H1 (cell line): ENCODE data around the gene BCKDHA. TPM values are rescaled to one million over a fixed set of nuclear protein-coding genes. Genes with fewer than 3 reads are reported as not detected.
A peak's percentile ranks its signal among the peaks of the same experiment; 100 is the strongest.

Experiments used
- CTCF ChIA-PET: fragments of 300-600 bp; sonication (Branson Sonifier 250); formaldehyde crosslinking; loops from one replicate; lab custom pipeline; 2021; ENCODE audit not compliant: partially characterized antibody; lab: Charles Lee
- POLR2A ChIA-PET: fragments of 300-600 bp; sonication (Branson Sonifier 250); formaldehyde crosslinking; loops from one replicate; lab custom pipeline; 2021; ENCODE audit warnings: inconsistent platforms; ENCODE audit not compliant: partially characterized antibody; lab: Charles Lee
- DNase-seq, 2 experiments: peaks; one replicate each; pipeline versions ENCODE4 v3.0.0 to v3.0.0-alpha.2; 2010 to 2022; ENCODE audit warnings: low spot score in 2 of 2, low read depth in 1 of 2, mixed read lengths in 1 of 2
- FAIRE-seq: peaks from 2 replicates; lab custom pipeline; 2011; peaks lifted over from hg19 to GRCh38; lab: Jason Lieb, UNC
- H2AFZ ChIP-seq: 2 replicates; pipeline ENCODE4 v1.8.1; 2012; ENCODE audit warnings: low read length, inconsistent platforms
- H2AK5ac ChIP-seq: 2 replicates; pipeline ENCODE4 v1.6.1; 2013; ENCODE audit warnings: low read depth, low read length
- H2BK120ac ChIP-seq: replicated peaks from 2 replicates; pipeline ENCODE3; 2013; ENCODE audit warnings: low read depth, low read length, inconsistent platforms
- H2BK12ac ChIP-seq: 2 replicates; pipeline ENCODE4 v1.6.1; 2013; ENCODE audit warnings: low read depth, low read length
- H2BK15ac ChIP-seq: 2 replicates; pipeline ENCODE4 v1.6.1; 2013; ENCODE audit warnings: low read length
- H2BK20ac ChIP-seq: 2 replicates; pipeline ENCODE4 v1.6.1; 2013; ENCODE audit warnings: low read length
- H2BK5ac ChIP-seq: 2 replicates; pipeline ENCODE4 v1.6.1; 2013; ENCODE audit warnings: low read depth, low read length
- H3K14ac ChIP-seq: 2 replicates; pipeline ENCODE4 v1.6.1; 2013; ENCODE audit warnings: inconsistent platforms; ENCODE audit not compliant: insufficient read length
- H3K18ac ChIP-seq: 2 replicates; pipeline ENCODE4 v1.6.1; 2013; ENCODE audit warnings: low read length; ENCODE audit errors: extremely low read depth
- H3K23ac ChIP-seq: 2 replicates; pipeline ENCODE4 v1.6.1; 2013; ENCODE audit warnings: inconsistent platforms; ENCODE audit not compliant: insufficient read length
- H3K23me2 ChIP-seq: 2 replicates; pipeline ENCODE4 v1.6.1; 2013; ENCODE audit warnings: low read depth, low read length
- H3K27ac ChIP-seq: 2 replicates; pipeline ENCODE4 v1.6.1; 2011; ENCODE audit warnings: low read depth, low read length, inconsistent platforms
- H3K27me3 ChIP-seq, 4 experiments: replicated peaks in 1 of 4; 1 replicate in 1 of 4; 2 replicates in 3 of 4; pipeline versions ENCODE4 v1.6.1 to v1.8.1; 2011 to 2013; ENCODE audit warnings: low read length in 3 of 4, mild to moderate bottlenecking in 3 of 4, inconsistent platforms in 2 of 4, mixed read lengths in 2 of 4, moderate library complexity in 1 of 4; ENCODE audit not compliant: control insufficient read depth in 3 of 4, insufficient read depth in 3 of 4; ENCODE audit errors: extremely low read depth in 1 of 4
- H3K36me3 ChIP-seq, 4 experiments: 2 replicates each; pipeline versions ENCODE4 v1.6.1 to v1.8.1; 2011 to 2013; ENCODE audit warnings: mild to moderate bottlenecking in 4 of 4, low read length in 3 of 4, moderate library complexity in 2 of 4, control low read depth in 1 of 4, inconsistent platforms in 1 of 4; ENCODE audit not compliant: insufficient read depth in 4 of 4, control insufficient read depth in 2 of 4
- H3K4ac ChIP-seq: replicated peaks from 2 replicates; pipeline ENCODE3; 2013; ENCODE audit warnings: low read length, low read depth, mixed read lengths, inconsistent platforms; ENCODE audit not compliant: insufficient read length
- H3K4me1 ChIP-seq, 4 experiments: replicated peaks in 1 of 4; 1 replicate in 1 of 4; 2 replicates in 3 of 4; pipeline versions ENCODE4 v1.6.1 to v1.8.1; 2011 to 2013; ENCODE audit warnings: low read length in 3 of 4, inconsistent platforms in 2 of 4, mixed read lengths in 1 of 4; ENCODE audit not compliant: insufficient read depth in 4 of 4, control insufficient read depth in 3 of 4
- H3K4me2 ChIP-seq, 2 experiments: 2 replicates each; pipeline versions ENCODE4 v1.6.1 to v1.8.1; 2011 to 2013; ENCODE audit warnings: low read depth in 2 of 2, low read length in 2 of 2, control low read depth in 1 of 2, inconsistent platforms in 1 of 2, mild to moderate bottlenecking in 1 of 2; ENCODE audit not compliant: insufficient read depth in 1 of 2
- H3K4me3 ChIP-seq, 4 experiments: fragments of 200-600, 300-600 bp in 1 of 4; sonication (generic), shearing (Covaris generic), sonication (Bioruptor Twin) in 1 of 4; 2 replicates each; pipeline versions ENCODE4 v1.5.1 to v1.8.1; 2011 to 2016; ENCODE audit warnings: low read length in 4 of 4, low read depth in 3 of 4, control low read depth in 2 of 4, inconsistent platforms in 2 of 4, mild to moderate bottlenecking in 2 of 4, mixed read lengths in 1 of 4, moderate library complexity in 1 of 4; ENCODE audit not compliant: insufficient read depth in 2 of 4; ENCODE audit errors: extremely low read depth in 1 of 4
- H3K56ac ChIP-seq: replicated peaks from 2 replicates; pipeline ENCODE3; 2013; ENCODE audit warnings: low read depth, mild to moderate bottlenecking, mixed read lengths, low read length, inconsistent platforms; ENCODE audit not compliant: insufficient read length
- H3K79me1 ChIP-seq: 2 replicates; pipeline ENCODE4 v1.6.1; 2013; ENCODE audit warnings: low read depth, low read length, control low read depth
- H3K79me2 ChIP-seq, 2 experiments: 2 replicates each; pipeline versions ENCODE4 v1.6.1 to v1.8.1; 2012 to 2013; ENCODE audit warnings: low read length in 2 of 2, mild to moderate bottlenecking in 2 of 2, inconsistent platforms in 1 of 2; ENCODE audit not compliant: insufficient read depth in 2 of 2, control insufficient read depth in 1 of 2
- H3K9ac ChIP-seq, 4 experiments: replicated peaks in 1 of 4; 1 replicate in 1 of 4; 2 replicates in 3 of 4; pipeline versions ENCODE4 v1.6.1 to v1.8.1; 2011 to 2013; ENCODE audit warnings: low read depth in 3 of 4, low read length in 3 of 4, control low read depth in 2 of 4, mild to moderate bottlenecking in 2 of 4, moderate library complexity in 2 of 4, inconsistent platforms in 1 of 4; ENCODE audit errors: extremely low read depth in 1 of 4
- H3K9me3 ChIP-seq, 2 experiments: 2 replicates each; pipeline versions ENCODE4 v1.6.1 to v1.8.1; 2012 to 2013; ENCODE audit warnings: mild to moderate bottlenecking in 2 of 2, moderate library complexity in 2 of 2, control low read depth in 1 of 2, inconsistent platforms in 1 of 2, low read depth in 1 of 2, low read length in 1 of 2, mixed read lengths in 1 of 2; ENCODE audit not compliant: insufficient read depth in 2 of 2
- H4K20me1 ChIP-seq, 2 experiments: replicated peaks in 1 of 2; 2 replicates each; pipeline versions ENCODE3 to v1.8.1; 2011 to 2013; ENCODE audit warnings: inconsistent platforms in 2 of 2, low read length in 2 of 2, mild to moderate bottlenecking in 1 of 2; ENCODE audit not compliant: insufficient read depth in 2 of 2, control insufficient read depth in 1 of 2
- H4K5ac ChIP-seq: 2 replicates; pipeline ENCODE4 v1.6.1; 2013; ENCODE audit warnings: low read length, low read depth, mixed read lengths, inconsistent platforms; ENCODE audit not compliant: insufficient read length
- H4K8ac ChIP-seq: 2 replicates; pipeline ENCODE4 v1.8.0; 2013; ENCODE audit warnings: mild to moderate bottlenecking, moderate library complexity, low read length, inconsistent platforms; ENCODE audit not compliant: insufficient read depth; ENCODE audit errors: extremely low read depth
- H4K91ac ChIP-seq: replicated peaks from 2 replicates; pipeline ENCODE3; 2013; ENCODE audit warnings: low read length, mixed read lengths, inconsistent platforms; ENCODE audit not compliant: insufficient read length
- ASH2L ChIP-seq: fragments of 200-600, 300-600 bp; sonication (generic); IDR thresholded peaks from one replicate; pipeline ENCODE4 v1.7.1; 2017; ENCODE audit warnings: low read length
- CHD2 ChIP-seq: IDR thresholded peaks from 2 replicates; pipeline ENCODE4 v1.6.1; 2012; ENCODE audit warnings: low read length, improper control_type of control experiment
- WGBS, 2 experiments: shearing (Covaris generic) in 1 of 2; methylation state at CpG; one replicate each; pipeline versions ENCODE4 v1.1.6 to v1.1.7; 2013 to 2015; ENCODE audit warnings: low lambda C conversion rate in 2 of 2, mixed read lengths in 2 of 2, inconsistent platforms in 1 of 2, low coverage in 1 of 2, missing lambda C conversion rate in 1 of 2; ENCODE audit not compliant: insufficient replicate concordance in 2 of 2, insufficient coverage in 1 of 2, insufficient read length in 1 of 2; ENCODE audit errors: extremely low coverage in 1 of 2, missing lambda C conversion rate in 1 of 2; 5-methylcytosine and 5-hydroxymethylcytosine counted together
- polyA plus RNA-seq, 7 experiments: library from polyadenylated mRNA; depleted of rRNA in 3 of 7; stranded (reverse) in 5 of 7; unstranded in 2 of 7; fragments of >200 nt in 5 of 7; fragments of 200-250 nt in 2 of 7; gene quantifications; 1 replicate in 5 of 7; 2 replicates in 1 of 7; 4 replicates in 1 of 7; pipeline versions ENCODE4 v1.2.1 to v1.2.3, GENCODE V29; 2011 to 2013; ENCODE audit warnings: missing spikeins in 2 of 7, mixed read lengths in 2 of 7
- total RNA-seq: library from RNA; stranded (reverse); fragmentation: NEBNext Ultra II Directional; extraction: Animal tissue kit (Norgen Biotek cat#: 25700); gene quantifications from 2 replicates; pipeline ENCODE4 v1.2.1, GENCODE V29; 2021

Gene BCKDHA
- total and polyA plus RNA-seq, 2 of the 8 experiments (the other 6 are each of a cell fraction or from before 2014, with no cell fraction given) = 14.2 to 69.6 TPM

DNA sequence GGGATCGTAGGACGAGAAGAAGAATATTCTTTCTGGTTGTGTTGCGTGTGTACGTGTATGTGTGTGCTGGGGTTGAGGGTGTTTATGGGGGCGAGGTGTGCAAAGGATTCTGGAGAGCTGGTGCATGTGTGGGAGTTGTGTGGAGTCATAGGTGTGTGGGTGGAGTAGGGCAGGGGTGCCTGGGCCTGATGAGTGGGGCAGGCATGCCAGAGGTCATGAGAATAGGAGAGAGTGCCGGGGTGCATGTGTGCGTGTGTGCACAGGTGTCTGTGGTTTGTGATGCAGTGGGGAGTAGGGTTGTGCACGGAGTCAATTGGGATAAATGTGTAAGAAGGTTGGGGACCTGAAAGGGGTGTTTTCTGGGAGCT lies 20.6 kb upstream of the BCKDHA start:
- Histone ChIP-seq H3K79me2 (no peaks in the 10 kb centered on the region), H3K9ac (peak overlapping the region in 3 of 4 experiments; percentile 28 to 72 (median 29); a peak in 4 of 7 replicates), H3K9me3 (no peaks in the 10 kb centered on the region), H3K23ac (no peak overlapping the region), H3K56ac (no peak overlapping the region), H4K20me1 (no peaks in the 10 kb centered on the region), H2AK5ac (peak overlapping the region; percentile 53; the same call in 1 of the 2 replicates), H3K36me3 (no peaks in the 10 kb centered on the region), H3K23me2 (peaks cover 12% of the 10 kb centered on the region), H4K91ac (no peak overlapping the region), H4K8ac (no peak overlapping the region; the same call in 1 of the 2 replicates), H3K18ac (peak overlapping the region; percentile 90), H2BK12ac (peak overlapping the region; percentile 80; the same call in 1 of the 2 replicates), H2BK5ac (0 out of 2 replicates have a peak overlapping the region, but pooled peaks have one; percentile 35), H3K4me3 (peak overlapping the region; percentile 61 to 82 (median 71)), H4K5ac (no peak overlapping the region), H3K4me2 (peak overlapping the region; percentile 96), H3K27me3 (peaks cover 0 to 9% (median 2%) of the 10 kb centered on the region in 4 experiments; a peak in 4 of 7 replicates), H2BK120ac (no peak overlapping the region), H3K4ac (no peak overlapping the region), H3K4me1 (peaks cover 0 to 5% (median 4%) of the 10 kb centered on the region in 4 experiments; a peak in 5 of 7 replicates), H3K14ac (no peak overlapping the region), H3K79me1 (no peaks in the 10 kb centered on the region), H2BK20ac (no peak overlapping the region), H3K27ac (no peak overlapping the region), H2BK15ac (peak overlapping the region; percentile 88; the same call in 1 of the 2 replicates), H2AFZ (peak overlapping the region; percentile 91; the same call in 1 of the 2 replicates)
- TF ChIP-seq ASH2L (no peak), CHD2 (no peak)
- ChIA-PET POLR2A (interaction anchor here (0.6 to 3.8 kb wide), 8 partner anchors 9 to 63 kb away, joined by 3 to 10 read pairs (median 3); partner anchors contain the start of gene DMAC2), CTCF (interaction anchor here (0.6 to 3.1 kb wide), 6 partner anchors 12 to 187 kb away, joined by 3 to 33 read pairs (median 3); partner anchors contain the start of genes B9D2 and TGFB1)
- FAIRE-seq (no peak), DNase-seq (no peak)
- 41% methylated on average over 8 of the region's 8 CpGs; no CpG with 5 or more reads in 1 of the 2 experiments for WGBS, 2 experiments
